AG09319 (cell line): ENCODE results near the gene ACVR1B.

ENCODE experiments used
- DNase-seq: peaks from one replicate; pipeline ENCODE4 v3.0.0-alpha.2; 2010; ENCODE audit warnings: low read depth; ENCODE audit errors: extremely low read depth
- TF ChIP-seq, protein P1 (sequence below): IDR thresholded peaks from 2 replicates; pipeline ENCODE4 v1.5.1; 2011; ENCODE audit warnings: low read depth, mild to moderate bottlenecking, inconsistent platforms, low read length, moderate library complexity

The ACVR1B gene

GRCh38 chr12:51994959-51995358 is 43.5 kb downstream of the ACVR1B start:
- TF ChIP-seq, protein P1, sequence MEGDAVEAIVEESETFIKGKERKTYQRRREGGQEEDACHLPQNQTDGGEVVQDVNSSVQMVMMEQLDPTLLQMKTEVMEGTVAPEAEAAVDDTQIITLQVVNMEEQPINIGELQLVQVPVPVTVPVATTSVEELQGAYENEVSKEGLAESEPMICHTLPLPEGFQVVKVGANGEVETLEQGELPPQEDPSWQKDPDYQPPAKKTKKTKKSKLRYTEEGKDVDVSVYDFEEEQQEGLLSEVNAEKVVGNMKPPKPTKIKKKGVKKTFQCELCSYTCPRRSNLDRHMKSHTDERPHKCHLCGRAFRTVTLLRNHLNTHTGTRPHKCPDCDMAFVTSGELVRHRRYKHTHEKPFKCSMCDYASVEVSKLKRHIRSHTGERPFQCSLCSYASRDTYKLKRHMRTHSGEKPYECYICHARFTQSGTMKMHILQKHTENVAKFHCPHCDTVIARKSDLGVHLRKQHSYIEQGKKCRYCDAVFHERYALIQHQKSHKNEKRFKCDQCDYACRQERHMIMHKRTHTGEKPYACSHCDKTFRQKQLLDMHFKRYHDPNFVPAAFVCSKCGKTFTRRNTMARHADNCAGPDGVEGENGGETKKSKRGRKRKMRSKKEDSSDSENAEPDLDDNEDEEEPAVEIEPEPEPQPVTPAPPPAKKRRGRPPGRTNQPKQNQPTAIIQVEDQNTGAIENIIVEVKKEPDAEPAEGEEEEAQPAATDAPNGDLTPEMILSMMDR = no peak
- no peak for DNase-seq

DNA sequence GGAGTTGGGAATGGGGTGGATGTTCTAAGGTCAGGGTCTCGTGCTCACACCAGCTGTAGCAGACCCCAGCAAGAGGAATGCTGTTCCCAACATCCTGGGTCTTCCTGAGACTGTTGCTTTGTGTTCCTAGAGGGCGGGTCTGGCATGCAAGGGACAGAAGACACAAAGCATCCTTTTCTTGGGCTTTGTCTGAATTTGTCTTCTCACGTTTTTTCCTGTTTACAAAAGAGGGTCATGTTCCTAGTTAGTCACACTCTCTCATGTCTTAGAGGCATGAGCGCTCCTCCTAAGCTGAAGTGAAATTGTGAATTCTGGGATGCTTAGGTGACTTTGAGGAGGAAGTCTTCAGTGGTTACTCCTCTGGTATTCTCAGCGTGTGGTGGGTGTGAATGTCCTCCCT is 45.6 kb downstream of the ACVR1B start:
- TF ChIP-seq, protein P1 = no peak
- DNase-seq = no peak

DNA sequence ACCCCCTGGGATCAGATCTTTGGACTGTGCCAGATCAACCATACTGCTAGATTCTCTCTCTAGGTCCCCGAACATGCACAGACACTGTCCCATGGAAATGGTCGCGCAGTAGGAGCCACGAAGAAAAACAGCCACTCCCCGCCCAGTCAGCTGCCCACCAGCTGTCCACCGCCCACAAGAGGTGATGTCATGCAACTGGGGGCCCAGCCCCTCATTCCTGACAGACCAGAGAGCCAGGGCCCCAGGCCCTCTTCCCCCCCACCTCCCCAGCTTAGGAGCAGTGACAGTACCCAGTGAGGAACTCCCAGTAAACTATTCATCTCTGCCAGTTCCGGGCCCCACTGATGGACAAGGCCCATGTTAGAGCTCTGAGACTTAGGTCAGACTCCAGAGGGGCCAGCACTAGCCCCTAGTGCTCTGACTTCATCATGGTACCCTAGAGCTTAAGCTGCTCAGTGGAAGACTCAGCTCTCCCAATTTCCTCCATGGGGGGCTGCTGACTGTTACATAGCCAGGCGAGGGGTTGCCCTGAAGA is 51.6 kb downstream of the ACVR1B start:
- TF ChIP-seq, protein P1 = no peak
- no peak for DNase-seq

- DNase-seq = no peak
- TF ChIP-seq, protein P1 = no peak
Measured at GRCh38 chr12:52003591-52003990, 52.1 kb downstream of the ACVR1B start.

GRCh38 chr12:52004042-52004648 is 52.6 kb downstream of the ACVR1B start:
- TF ChIP-seq, protein P1 = peak; percentile 73
- no peak for DNase-seq

DNA sequence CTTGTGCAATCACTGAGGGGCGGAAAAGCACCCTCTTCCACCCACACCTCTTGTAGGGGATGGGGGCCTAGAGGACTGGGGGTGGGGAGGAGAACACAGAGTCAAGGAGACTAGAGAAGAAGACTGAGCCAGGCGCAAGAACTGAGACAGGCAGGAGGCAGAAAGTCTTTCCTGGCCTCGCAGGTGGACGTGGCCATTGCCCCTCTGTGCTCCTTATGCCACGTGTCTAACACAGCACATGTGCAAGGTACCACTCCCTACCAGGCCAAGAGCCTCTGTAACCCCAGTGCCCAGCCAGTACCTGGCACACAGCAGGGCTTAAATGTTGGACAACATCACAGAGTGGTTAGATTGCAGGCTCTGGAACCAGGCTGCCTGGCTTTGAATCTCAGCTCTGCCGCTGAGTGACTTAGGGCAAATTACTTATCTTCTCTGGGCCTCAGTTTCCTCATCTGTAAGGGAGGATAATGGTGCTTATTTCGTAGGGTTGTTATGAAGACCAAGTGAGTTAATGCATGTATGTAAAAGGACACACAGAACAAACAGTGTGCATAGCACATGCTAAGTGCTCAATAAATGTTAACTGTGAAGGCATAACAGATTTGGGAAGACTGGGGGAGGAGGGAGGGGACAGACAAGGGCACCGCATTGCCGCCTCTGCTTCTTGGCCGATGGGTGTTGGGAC is 53.9 kb downstream of the ACVR1B start:
- DNase-seq = no peak
- TF ChIP-seq, protein P1 = no peak

DNA sequence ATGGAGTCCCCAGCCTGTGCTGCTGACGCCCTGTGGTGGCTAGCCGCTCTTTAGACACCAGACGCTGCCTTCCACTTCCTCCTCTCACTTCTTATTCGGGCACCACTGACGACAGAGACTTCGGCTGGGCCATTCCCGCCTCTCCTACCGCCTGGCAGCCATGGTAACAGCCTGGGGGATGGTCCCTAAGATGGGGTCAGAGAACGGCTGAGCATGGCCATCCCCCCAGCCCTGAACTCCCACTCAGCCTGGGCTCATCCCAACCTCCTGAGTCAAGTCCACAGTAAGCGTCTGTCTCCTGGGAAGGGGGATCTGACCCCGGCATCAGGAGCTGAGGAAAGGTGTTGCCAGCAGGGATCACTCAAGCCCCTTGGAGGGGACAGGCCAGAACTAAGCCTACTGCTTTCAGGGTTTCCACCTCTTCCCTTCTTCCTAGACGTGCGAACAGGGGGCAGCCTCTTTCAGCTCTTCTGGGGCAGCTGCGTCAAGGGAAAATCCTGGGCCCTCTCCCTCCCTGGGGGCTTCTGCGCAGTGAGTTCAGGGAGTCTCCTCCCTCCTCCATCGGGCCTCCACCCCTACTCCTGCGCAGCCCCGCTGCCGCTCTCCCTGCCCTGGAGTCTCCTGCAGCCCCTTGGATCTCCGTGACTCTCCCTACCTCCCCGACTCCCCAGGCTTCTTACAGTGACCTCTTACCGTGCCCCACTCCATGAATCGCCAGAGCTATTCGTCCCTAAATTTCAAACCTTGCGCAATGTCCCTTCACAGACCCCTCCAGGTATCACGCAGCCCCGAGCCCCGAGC is 54.6 kb downstream of the ACVR1B start:
- no peak for DNase-seq
- TF ChIP-seq, protein P1 = no peak
